CD1c-positive myeloid dendritic cell (primary cell): ENCODE data around the gene PCDH18.
"Not testable (repeated sequence)": the region's sequence is repeated elsewhere in the genome, so short reads cannot be mapped to it uniquely, and the experiment has no call there.

Source experiments
- DNase-seq: peaks from one replicate; pipeline ENCODE4 v3.0.0-alpha.2; 2016; ENCODE audit errors: extremely low spot score

Gene PCDH18

GRCh38 chr4:137531986-137532868, at the start of gene PCDH18:
TSS of gene PCDH18 (minus strand) at chr4:137532494. CDS start at chr4:137532088, 406 bp downstream.
- no peak for DNase-seq

GRCh38 chr4:137576446-137576845, 44.2 kb upstream of the PCDH18 start:
- DNase-seq: no peak

DNA sequence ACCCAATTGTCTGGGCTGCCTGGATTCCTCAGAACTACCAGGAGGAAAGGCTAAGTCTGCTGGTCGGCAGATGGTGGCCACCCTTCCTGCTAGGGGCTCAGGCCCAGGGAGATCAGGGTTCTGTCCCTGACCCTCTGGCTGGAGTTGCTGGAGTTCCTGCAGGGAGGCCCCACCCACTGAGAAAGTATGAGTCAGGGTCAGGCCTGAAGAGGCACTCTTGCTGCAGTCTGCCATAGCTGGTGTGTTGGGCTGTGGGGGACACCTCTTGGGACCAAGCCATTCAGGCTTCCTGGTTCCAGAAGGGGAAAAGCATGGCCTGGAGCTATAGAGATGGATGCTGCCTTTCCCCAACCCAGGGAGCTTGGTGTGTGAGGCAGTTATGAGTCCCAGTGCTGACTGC, 40.4 kb upstream of the PCDH18 start:
- no peak for DNase-seq

- DNase-seq: no peak
Observed at GRCh38 chr4:137572163-137572562, 39.9 kb upstream of the PCDH18 start.

DNA sequence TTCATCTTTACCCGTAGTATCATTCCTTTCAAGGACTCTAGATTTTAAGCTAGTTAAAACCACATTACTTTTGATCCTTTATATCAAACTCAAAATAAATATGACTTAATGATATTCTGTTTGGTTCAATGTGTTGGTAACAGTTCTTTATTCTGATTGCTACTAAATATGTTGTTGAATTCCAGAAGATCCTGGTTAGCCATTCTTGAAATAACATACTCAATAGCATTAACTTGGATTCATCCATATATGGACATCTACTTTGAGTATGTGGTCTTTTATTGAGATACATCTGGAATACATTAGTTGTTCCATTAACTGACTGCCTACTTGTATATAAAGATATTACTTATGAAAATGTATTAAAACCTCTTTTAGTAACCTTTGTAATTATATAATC, 27.5 kb upstream of the PCDH18 start:
- no peak for DNase-seq

DNA sequence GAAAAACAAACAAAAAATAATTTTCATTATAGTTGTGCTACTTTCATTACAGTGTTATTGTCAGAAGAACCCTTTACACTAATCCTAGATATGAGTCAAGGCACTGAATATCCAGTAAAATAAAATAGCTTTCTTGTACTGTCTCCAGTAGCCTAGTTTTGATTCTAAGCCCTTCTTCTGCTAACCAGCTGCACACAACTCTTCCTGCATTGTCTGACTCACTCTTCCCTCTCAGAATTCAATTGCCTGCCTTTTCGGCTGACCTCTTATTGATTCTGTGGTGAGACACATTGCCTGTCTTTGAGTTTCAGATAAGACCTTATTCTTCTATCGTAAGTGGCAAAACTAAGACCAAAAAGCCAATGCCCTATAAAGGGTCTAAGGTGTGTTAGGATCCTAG, 26.7 kb upstream of the PCDH18 start:
- no peak for DNase-seq

DNA sequence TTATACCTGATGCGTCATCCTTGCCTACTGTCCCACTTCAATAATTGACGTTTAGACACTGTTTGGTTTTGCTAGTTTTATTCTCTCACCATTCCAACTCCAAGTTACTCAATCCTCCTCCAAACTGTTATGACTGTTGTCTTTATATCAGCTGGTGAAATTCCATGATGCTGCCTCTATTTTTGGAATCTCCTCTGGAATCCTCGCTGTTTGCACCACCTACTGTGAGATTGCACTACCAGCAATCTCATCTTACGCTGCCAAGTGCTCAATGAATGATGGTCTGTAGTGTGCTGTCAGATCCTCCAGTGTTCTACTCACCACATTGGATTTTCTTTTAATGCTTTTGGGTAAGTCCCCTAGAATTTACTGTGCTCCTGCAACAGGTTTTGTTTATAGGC, 13.2 kb upstream of the PCDH18 start:
- DNase-seq: no peak

- DNase-seq: no peak
Observed at GRCh38 chr4:137543648-137544047, 11.4 kb upstream of the PCDH18 start.

DNA sequence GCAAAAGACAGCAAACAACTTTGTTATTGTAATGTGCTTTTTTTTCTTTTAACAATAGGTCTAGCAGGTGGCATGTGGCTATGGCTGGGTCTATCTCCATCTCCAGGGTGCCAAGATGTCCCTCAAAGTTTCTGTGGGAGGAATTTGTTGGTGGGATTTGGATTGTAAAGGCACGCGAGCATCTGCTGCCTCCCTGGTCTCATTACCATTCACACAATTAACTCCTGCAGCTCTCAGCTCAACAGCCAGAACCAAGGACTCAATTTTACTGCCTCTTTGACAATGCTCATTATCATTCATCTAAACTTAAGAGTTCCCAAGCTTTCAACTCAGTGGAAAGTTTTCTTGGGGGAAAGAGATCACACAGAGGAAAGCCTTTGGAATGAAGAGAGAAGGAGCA, 10.9 kb upstream of the PCDH18 start:
- no peak for DNase-seq

DNA sequence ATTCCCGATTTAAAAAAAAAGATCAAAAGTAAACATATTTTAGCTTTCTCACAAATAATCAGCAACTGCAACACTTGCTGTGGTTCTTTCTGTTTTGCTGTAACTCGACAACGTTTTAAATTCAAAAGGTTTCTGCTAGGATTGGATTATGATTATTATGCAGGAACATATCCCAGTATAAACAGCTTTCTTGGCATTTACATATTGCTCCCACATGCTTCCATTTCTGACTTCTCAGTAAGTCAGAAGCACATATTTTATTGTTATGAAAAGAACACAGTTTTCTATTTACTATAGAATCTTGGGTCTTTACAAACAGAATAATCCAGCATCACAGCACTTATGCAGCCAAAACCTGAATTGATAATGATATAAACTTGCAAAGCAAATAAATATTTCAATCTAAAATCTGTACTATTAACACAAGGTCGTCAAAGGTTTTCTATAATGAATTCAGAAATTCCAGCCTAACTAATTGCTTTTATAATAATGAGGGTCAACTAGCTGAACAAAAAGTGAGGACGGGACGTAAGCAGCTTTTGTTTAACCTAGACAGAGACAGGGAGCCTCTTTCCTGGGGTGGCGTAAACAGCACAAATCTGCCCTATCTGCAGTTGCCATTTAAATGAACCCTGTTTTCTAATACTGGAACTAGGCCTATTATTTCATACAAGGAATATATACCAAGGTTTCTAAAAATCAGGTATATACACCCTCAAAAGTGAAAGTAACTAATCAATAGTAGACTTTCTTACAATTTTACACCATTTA, 9.8 kb upstream of the PCDH18 start:
- no peak for DNase-seq

DNA sequence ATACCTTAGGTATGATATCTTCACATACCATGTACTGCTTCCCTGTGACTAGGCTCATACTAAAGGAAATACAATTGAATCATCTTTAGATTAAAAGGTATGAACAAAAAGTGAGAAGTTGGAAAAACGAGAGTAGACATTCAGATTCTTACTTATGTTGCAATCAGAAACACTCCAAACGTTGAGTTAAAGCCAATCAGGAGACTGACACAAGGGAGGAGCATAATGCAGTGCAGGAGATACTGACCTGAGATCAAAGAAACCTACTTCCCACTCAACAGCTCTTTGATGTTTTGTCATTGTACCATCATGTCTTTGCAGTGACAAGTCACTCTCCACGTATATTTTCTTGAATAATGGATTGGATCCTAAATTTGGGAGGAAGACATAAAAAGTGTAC, 8.9 kb upstream of the PCDH18 start:
- DNase-seq: no peak

GRCh38 chr4:137540356-137540755, 8.1 kb upstream of the PCDH18 start:
- DNase-seq: no peak

DNA sequence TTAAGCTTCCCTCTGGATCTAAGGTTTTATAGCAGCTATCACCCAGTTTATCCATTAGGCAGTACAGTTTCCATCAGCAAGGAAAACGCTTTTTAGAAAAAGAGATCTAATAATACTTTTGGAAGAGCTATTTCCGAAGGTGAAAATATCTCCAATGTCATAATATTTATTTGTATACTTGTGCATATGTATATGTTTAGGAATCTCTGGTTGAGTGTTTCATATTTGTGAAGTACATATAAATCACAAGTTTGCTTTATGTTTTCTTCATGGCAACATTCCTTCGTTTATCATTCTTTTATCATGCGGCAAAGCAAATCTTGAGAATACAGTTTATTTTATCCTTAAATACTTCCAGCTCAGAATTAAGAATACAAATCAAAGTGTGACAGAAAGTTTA, 6.2 kb upstream of the PCDH18 start:
- DNase-seq: no peak

GRCh38 chr4:137537807-137538206, 5.5 kb upstream of the PCDH18 start:
- not testable (repeated sequence) for DNase-seq

- DNase-seq: no peak
Observed at GRCh38 chr4:137536789-137537561, 4.7 kb upstream of the PCDH18 start.

GRCh38 chr4:137535718-137536117, 3.4 kb upstream of the PCDH18 start:
- DNase-seq: no peak

- no peak for DNase-seq
Observed at GRCh38 chr4:137534516-137534915, 2.2 kb upstream of the PCDH18 start.

GRCh38 chr4:137533855-137534254, 1.6 kb upstream of the PCDH18 start:
- no peak for DNase-seq

GRCh38 chr4:137532869-137533236, 559 bp upstream of the PCDH18 start:
- DNase-seq: no peak

GRCh38 chr4:137531168-137531985, 917 bp downstream of the PCDH18 start:
- DNase-seq: no peak

GRCh38 chr4:137530176-137530575, 2.1 kb downstream of the PCDH18 start:
- no peak for DNase-seq
